BJ (cell line): ENCODE data around the gene MYLK2. TPM values are rescaled to one million over a fixed set of nuclear protein-coding genes. Genes with fewer than 3 reads are reported as not detected.
"Not testable (repeated sequence)": the region's sequence is repeated elsewhere in the genome, so short reads cannot be mapped to it uniquely, and the experiment has no call there.

ENCODE experiments used
- CTCF ChIA-PET: fragments of 350-600 bp; formaldehyde crosslinking; extraction: SDS; loops from one replicate; lab custom pipeline; 2021; ENCODE audit warnings: antibody characterized with exemption, inconsistent platforms; lab: Yijun Ruan, JAX
- POLR2A ChIA-PET: fragments of 300-600 bp; sonication (Branson Sonifier 250); formaldehyde crosslinking; extraction: SDS; loops from one replicate; lab custom pipeline; 2021; ENCODE audit warnings: antibody characterized with exemption; lab: Charles Lee
- DNase-seq: peaks from one replicate; pipeline ENCODE4 v3.0.0-alpha.2; 2011; ENCODE audit warnings: low read depth
- H3K27me3 ChIP-seq: 2 replicates; pipeline ENCODE4 v1.6.0; 2011; ENCODE audit warnings: low read length; ENCODE audit not compliant: control insufficient read depth, insufficient read depth
- H3K36me3 ChIP-seq: 2 replicates; pipeline ENCODE4 v1.5.1; 2011; ENCODE audit warnings: low read length; ENCODE audit not compliant: control insufficient read depth, insufficient read depth
- H3K4me3 ChIP-seq: 2 replicates; pipeline ENCODE4 v1.5.1; 2011; ENCODE audit warnings: low read depth, mild to moderate bottlenecking, control low read depth, low read length
- polyA plus RNA-seq: library from polyadenylated mRNA; depleted of rRNA; stranded (reverse); fragments of >200 nt; gene quantifications from 2 replicates; pipeline ENCODE4 v1.2.3, GENCODE V29; 2011
- TF ChIP-seq, protein P1 (sequence below): IDR thresholded peaks from 2 replicates; pipeline ENCODE4 v1.5.1; 2011; ENCODE audit warnings: low read depth, mild to moderate bottlenecking, control low read depth, inconsistent platforms, low read length, moderate library complexity; ENCODE audit not compliant: insufficient read depth

MYLK2 gene
- polyA plus RNA-seq, 1 experiment: 0.10 TPM

DNA sequence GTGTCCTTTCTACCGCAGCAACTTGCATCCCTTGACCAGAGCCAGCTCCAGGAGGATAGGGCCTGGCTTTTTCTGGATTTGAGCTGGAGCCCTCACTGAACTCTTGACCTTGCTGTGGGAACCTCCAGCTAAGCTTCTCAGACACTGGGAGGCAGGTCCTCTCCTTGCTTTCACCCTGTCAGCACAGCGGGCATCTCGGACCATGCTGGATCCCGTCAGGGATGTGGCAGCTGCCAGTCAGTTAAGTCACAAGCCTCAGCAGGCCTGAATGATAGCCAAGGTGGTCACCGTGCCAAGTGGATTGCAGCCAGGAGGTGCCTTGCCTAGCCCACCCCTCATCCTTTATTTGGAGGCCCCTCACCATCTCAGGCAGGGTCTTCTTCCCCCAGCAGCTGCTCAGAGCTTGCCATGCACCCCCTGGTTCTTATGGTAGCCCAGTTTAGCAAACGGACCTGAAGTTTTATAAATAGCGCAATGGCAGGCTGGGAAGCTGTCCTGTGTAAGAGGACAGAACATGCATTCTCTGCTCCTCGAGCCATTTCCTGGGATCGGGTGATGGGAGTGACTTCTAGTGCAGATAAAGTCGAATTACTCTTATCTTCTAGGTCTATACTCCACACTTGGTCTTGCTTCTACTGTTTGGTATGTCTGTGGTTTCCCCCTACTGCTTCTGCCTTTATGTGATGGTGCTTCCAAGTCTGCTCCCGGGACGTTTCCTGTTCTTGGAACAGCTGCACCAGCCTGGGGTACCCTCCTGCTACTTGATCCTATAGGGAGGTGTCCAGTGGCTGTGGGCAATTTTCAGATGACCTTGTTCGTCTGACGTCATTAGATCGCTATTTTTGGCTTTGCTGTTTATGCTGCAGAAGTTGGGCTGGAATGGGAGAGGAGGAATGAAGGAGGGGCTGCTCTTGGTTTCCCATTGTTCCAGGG is 7.1 kb upstream of the MYLK2 start:
- DNase-seq: no peak
- ChIA-PET CTCF (interaction anchor here (1.3 to 3.2 kb wide), 2 partner anchors 11 to 41 kb away, joined by 4 to 20 read pairs; no protein-coding TSS in a partner anchor), POLR2A (interaction anchor here (0.6 kb wide), 1 partner anchor 15 kb away, joined by 3 read pairs; no protein-coding TSS in a partner anchor)
- Histone ChIP-seq H3K27me3 (no peaks in the 10 kb centered on the region), H3K36me3 (no peaks in the 10 kb centered on the region), H3K4me3 (no peak overlapping the region)
- TF ChIP-seq, protein P1, sequence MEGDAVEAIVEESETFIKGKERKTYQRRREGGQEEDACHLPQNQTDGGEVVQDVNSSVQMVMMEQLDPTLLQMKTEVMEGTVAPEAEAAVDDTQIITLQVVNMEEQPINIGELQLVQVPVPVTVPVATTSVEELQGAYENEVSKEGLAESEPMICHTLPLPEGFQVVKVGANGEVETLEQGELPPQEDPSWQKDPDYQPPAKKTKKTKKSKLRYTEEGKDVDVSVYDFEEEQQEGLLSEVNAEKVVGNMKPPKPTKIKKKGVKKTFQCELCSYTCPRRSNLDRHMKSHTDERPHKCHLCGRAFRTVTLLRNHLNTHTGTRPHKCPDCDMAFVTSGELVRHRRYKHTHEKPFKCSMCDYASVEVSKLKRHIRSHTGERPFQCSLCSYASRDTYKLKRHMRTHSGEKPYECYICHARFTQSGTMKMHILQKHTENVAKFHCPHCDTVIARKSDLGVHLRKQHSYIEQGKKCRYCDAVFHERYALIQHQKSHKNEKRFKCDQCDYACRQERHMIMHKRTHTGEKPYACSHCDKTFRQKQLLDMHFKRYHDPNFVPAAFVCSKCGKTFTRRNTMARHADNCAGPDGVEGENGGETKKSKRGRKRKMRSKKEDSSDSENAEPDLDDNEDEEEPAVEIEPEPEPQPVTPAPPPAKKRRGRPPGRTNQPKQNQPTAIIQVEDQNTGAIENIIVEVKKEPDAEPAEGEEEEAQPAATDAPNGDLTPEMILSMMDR: no peak

GRCh38 chr20:31813611-31814010 is 5.5 kb upstream of the MYLK2 start:
- Histone ChIP-seq H3K36me3 (no peaks in the 10 kb centered on the region), H3K27me3 (no peaks in the 10 kb centered on the region), H3K4me3 (no peak overlapping the region)
- ChIA-PET CTCF (interaction anchor here (1.0 to 1.6 kb wide), 3 partner anchors 9 to 25 kb away, joined by 3 to 11 read pairs (median 3); no protein-coding TSS in a partner anchor), POLR2A (no interaction called here)
- DNase-seq: no peak
- TF ChIP-seq, protein P1: no peak

- POLR2A ChIA-PET, H3K36me3 ChIP-seq, DNase-seq, H3K27me3 ChIP-seq, H3K4me3 ChIP-seq: not testable (repeated sequence)
- CTCF ChIA-PET: interaction anchor here (1.0 to 1.6 kb wide), 4 partner anchors 8 to 39 kb away, joined by 3 to 11 read pairs (median 3); no protein-coding TSS in a partner anchor
Observed at GRCh38 chr20:31814142-31814541, 5.0 kb upstream of the MYLK2 start.

GRCh38 chr20:31815408-31816188 is 3.6 kb upstream of the MYLK2 start:
- POLR2A ChIA-PET: no interaction called here
- TF ChIP-seq, protein P1: no peak
- no peak for DNase-seq

GRCh38 chr20:31816221-31816620 is 2.9 kb upstream of the MYLK2 start:
- POLR2A ChIA-PET: no interaction called here
- no peak for DNase-seq
- CTCF ChIA-PET: interaction anchor here (1.6 to 4.0 kb wide), 2 partner anchors 31 to 215 kb away, joined by 11 to 27 read pairs; no protein-coding TSS in a partner anchor
- TF ChIP-seq, protein P1: no peak
- Histone ChIP-seq H3K36me3 (no peaks in the 10 kb centered on the region), H3K27me3 (no peaks in the 10 kb centered on the region), H3K4me3 (no peak overlapping the region)

More at GRCh38 chr20:31815408-31816188, 3.6 kb upstream of the MYLK2 start:
- Histone ChIP-seq H3K36me3 (no peaks in the 10 kb centered on the region), H3K4me3 (no peak overlapping the region), H3K27me3 (no peaks in the 10 kb centered on the region)
- CTCF ChIA-PET: interaction anchor here (1.6 to 4.0 kb wide), 2 partner anchors 31 to 216 kb away, joined by 11 to 27 read pairs; no protein-coding TSS in a partner anchor
